Smooth muscle cell (in vitro differentiated cells): ENCODE measurements around the gene MAD1L1. TPM values are rescaled to one million over a fixed set of nuclear protein-coding genes. Genes with fewer than 3 reads are reported as not detected.

Experiments
- DNase-seq: peaks from one replicate; lab custom pipeline; 2025; ENCODE audit not compliant: unreplicated experiment; lab: John Stamatoyannopoulos, UW
- H2AFZ ChIP-seq: fragments of 200-600 bp; sonication (generic); 2 replicates; pipeline ENCODE4 v1.6.0; 2016; ENCODE audit warnings: antibody characterized with exemption, low read depth, mild to moderate bottlenecking
- H3F3A ChIP-seq: fragments of 200-600 bp; sonication (generic); 2 replicates; pipeline ENCODE4 v1.6.0; 2017; ENCODE audit warnings: antibody characterized with exemption, low read depth
- H3K27ac ChIP-seq: fragments of 200-600 bp; sonication (generic); 2 replicates; pipeline ENCODE4 v1.5.1; 2016; ENCODE audit warnings: low read depth, mild to moderate bottlenecking
- H3K27me3 ChIP-seq: fragments of 200-600 bp; sonication (generic); 2 replicates; pipeline ENCODE4 v1.6.1; 2016; ENCODE audit warnings: low read depth, mild to moderate bottlenecking
- H3K36me3 ChIP-seq: fragments of 200-600 bp; sonication (generic); 2 replicates; pipeline ENCODE4 v1.5.1; 2016; ENCODE audit warnings: low read depth
- H3K4me1 ChIP-seq: fragments of 200-600 bp; sonication (generic); 2 replicates; pipeline ENCODE4 v1.5.1; 2016; ENCODE audit warnings: low read depth
- H3K4me2 ChIP-seq: fragments of 200-600 bp; sonication (generic); 2 replicates; pipeline ENCODE4 v1.6.0; 2016; ENCODE audit warnings: mild to moderate bottlenecking
- H3K4me3 ChIP-seq: fragments of 200-600 bp; sonication (generic); 2 replicates; pipeline ENCODE4 v1.5.1; 2016; ENCODE audit warnings: mild to moderate bottlenecking
- H3K79me2 ChIP-seq: fragments of 200-600 bp; sonication (generic); 2 replicates; pipeline ENCODE4 v1.6.0; 2016; ENCODE audit warnings: low read depth, mild to moderate bottlenecking
- H3K9ac ChIP-seq: fragments of 200-600 bp; sonication (generic); 2 replicates; pipeline ENCODE4 v1.6.0; 2016; ENCODE audit warnings: low read depth
- H3K9me3 ChIP-seq: fragments of 200-600 bp; sonication (generic); replicated peaks from 2 replicates; pipeline ENCODE4 v1.5.1; 2016; ENCODE audit warnings: low read depth
- H4K20me1 ChIP-seq: fragments of 200-600 bp; sonication (generic); 2 replicates; pipeline ENCODE4 v1.6.0; 2016; ENCODE audit warnings: low read depth
- WGBS: methylation state at CpG from one replicate; pipeline ENCODE4 v1.1.7; 2016; ENCODE audit warnings: low lambda C conversion rate; 5-methylcytosine and 5-hydroxymethylcytosine counted together
- polyA plus RNA-seq: library from polyadenylated mRNA; unstranded; fragments of >200 nt; fragmentation: Nextera tagmentation; extraction: Ambion mirVana; gene quantifications from 2 replicates; pipeline ENCODE4 v1.2.1, GENCODE V29; 2016
- total RNA-seq: library from RNA; depleted of rRNA; stranded (reverse); fragments of >200 nt; gene quantifications from 2 replicates; pipeline ENCODE4 v1.2.3, GENCODE V29; 2014
- TF ChIP-seq, protein P1 (sequence below): fragments of 200-600 bp; sonication (generic); IDR thresholded peaks from 2 replicates; pipeline ENCODE4 v1.5.1; 2017; ENCODE audit warnings: borderline replicate concordance, mild to moderate bottlenecking, antibody characterized with exemption; ENCODE audit not compliant: insufficient read depth, poor library complexity, severe bottlenecking

Gene MAD1L1
- total and polyA plus RNA-seq, 2 experiments from 2014 or later, result 33.4 to 60.7 TPM

- H3F3A ChIP-seq, result no peaks in the 10 kb centered on the region
Measured at GRCh38 chr7:2008101-2008935, 224.4 kb downstream of the MAD1L1 start.

DNA sequence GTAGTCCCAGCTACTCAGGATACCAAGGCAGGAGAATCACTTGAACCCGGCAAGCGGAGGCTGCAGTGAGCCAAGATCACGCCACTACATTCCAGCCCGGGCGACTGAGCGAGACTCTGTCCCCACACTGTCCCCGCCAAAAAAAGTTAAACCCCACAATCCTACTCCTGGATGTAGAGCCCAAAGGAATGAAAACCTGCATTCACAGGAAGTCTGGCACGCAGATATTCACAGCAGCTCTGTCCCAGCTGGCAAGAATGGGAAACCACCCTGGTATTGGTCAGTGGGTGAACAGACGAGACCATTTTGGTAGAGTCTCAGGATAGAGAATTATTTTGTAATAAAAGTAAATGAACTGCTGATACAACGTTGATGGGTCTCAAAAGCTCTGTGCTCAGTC lies 225.2 kb downstream of the MAD1L1 start:
- Histone ChIP-seq H3K27me3 (no peaks in the 10 kb centered on the region), H3K9ac (no peak overlapping the region), H3K4me3 (no peak overlapping the region), H3K9me3 (no peaks in the 10 kb centered on the region), H3F3A (no peaks in the 10 kb centered on the region), H2AFZ (no peak overlapping the region), H3K27ac (no peak overlapping the region), H3K4me1 (no peaks in the 10 kb centered on the region), H3K36me3 (no peaks in the 10 kb centered on the region), H3K4me2 (no peak overlapping the region), H4K20me1 (no peaks in the 10 kb centered on the region), H3K79me2 (no peaks in the 10 kb centered on the region)
- whole genome bisulfite sequencing, result 92% methylated on average over 10 of the region's 10 CpGs
- TF ChIP-seq, protein P1, sequence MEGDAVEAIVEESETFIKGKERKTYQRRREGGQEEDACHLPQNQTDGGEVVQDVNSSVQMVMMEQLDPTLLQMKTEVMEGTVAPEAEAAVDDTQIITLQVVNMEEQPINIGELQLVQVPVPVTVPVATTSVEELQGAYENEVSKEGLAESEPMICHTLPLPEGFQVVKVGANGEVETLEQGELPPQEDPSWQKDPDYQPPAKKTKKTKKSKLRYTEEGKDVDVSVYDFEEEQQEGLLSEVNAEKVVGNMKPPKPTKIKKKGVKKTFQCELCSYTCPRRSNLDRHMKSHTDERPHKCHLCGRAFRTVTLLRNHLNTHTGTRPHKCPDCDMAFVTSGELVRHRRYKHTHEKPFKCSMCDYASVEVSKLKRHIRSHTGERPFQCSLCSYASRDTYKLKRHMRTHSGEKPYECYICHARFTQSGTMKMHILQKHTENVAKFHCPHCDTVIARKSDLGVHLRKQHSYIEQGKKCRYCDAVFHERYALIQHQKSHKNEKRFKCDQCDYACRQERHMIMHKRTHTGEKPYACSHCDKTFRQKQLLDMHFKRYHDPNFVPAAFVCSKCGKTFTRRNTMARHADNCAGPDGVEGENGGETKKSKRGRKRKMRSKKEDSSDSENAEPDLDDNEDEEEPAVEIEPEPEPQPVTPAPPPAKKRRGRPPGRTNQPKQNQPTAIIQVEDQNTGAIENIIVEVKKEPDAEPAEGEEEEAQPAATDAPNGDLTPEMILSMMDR, result no peak
- DNase-seq, result no peak

More at GRCh38 chr7:2008101-2008935, 224.4 kb downstream of the MAD1L1 start:
- H3K9me3 ChIP-seq, result no peaks in the 10 kb centered on the region
- H3K9ac ChIP-seq, result no peak overlapping the region
- no peaks in the 10 kb centered on the region for H4K20me1 ChIP-seq
- no peaks in the 10 kb centered on the region for H3K79me2 ChIP-seq
- no peaks in the 10 kb centered on the region for H3K4me1 ChIP-seq
- H3K4me3 ChIP-seq, result no peak overlapping the region
- no peak for DNase-seq
- WGBS, result 89% methylated on average over 28 of the region's 28 CpGs
- TF ChIP-seq, protein P1, result no peak
- no peak overlapping the region for H3K4me2 ChIP-seq
- H3K27me3 ChIP-seq, result no peaks in the 10 kb centered on the region
- H3K27ac ChIP-seq, result no peak overlapping the region
- H3K36me3 ChIP-seq, result no peaks in the 10 kb centered on the region
- no peak overlapping the region for H2AFZ ChIP-seq

GRCh38 chr7:2006921-2007381 lies 225.8 kb downstream of the MAD1L1 start:
- no peaks in the 10 kb centered on the region for H3K36me3 ChIP-seq
- WGBS, result 91% methylated on average over 22 of the region's 22 CpGs
- no peaks in the 10 kb centered on the region for H3F3A ChIP-seq
- no peak overlapping the region for H3K4me2 ChIP-seq
- no peaks in the 10 kb centered on the region for H4K20me1 ChIP-seq
- TF ChIP-seq, protein P1, result no peak
- no peaks in the 10 kb centered on the region for H3K79me2 ChIP-seq
- no peak overlapping the region for H3K27ac ChIP-seq
- no peak overlapping the region for H2AFZ ChIP-seq
- no peak for DNase-seq
- H3K9ac ChIP-seq, result no peak overlapping the region
- H3K27me3 ChIP-seq, result no peaks in the 10 kb centered on the region
- no peaks in the 10 kb centered on the region for H3K9me3 ChIP-seq
- no peak overlapping the region for H3K4me3 ChIP-seq
- no peaks in the 10 kb centered on the region for H3K4me1 ChIP-seq
